Astrocyte (in vitro differentiated cells and primary cell): ENCODE data around the gene ZFP36L1. TPM values are rescaled to one million over a fixed set of nuclear protein-coding genes. Genes with fewer than 3 reads are reported as not detected.

ENCODE experiments used
- DNase-seq: peaks from one replicate; pipeline ENCODE4 v3.0.0-alpha.2; 2010; ENCODE audit warnings: low read depth
- FAIRE-seq: peaks from 2 replicates; lab custom pipeline; 2011; peaks lifted over from hg19 to GRCh38; lab: Jason Lieb, UNC
- H2AFZ ChIP-seq: 2 replicates; pipeline ENCODE4 v1.6.0; 2012; ENCODE audit warnings: low read depth, low read length, inconsistent platforms
- H3K27ac ChIP-seq: 2 replicates; pipeline ENCODE4 v1.5.1; 2011; ENCODE audit warnings: low read depth, low read length, inconsistent platforms
- H3K27me3 ChIP-seq: 2 replicates; pipeline ENCODE4 v1.6.0; 2011; ENCODE audit warnings: low read length, inconsistent platforms; ENCODE audit not compliant: insufficient read depth
- H3K36me3 ChIP-seq: 2 replicates; pipeline ENCODE4 v1.5.1; 2011; ENCODE audit warnings: low read length, inconsistent platforms; ENCODE audit not compliant: insufficient read depth
- H3K4me1 ChIP-seq: 2 replicates; pipeline ENCODE4 v1.5.1; 2011; ENCODE audit warnings: low read length, inconsistent platforms; ENCODE audit not compliant: insufficient read depth
- H3K4me2 ChIP-seq: 2 replicates; pipeline ENCODE4 v1.6.0; 2012; ENCODE audit warnings: low read length, inconsistent platforms
- H3K4me3 ChIP-seq: 2 replicates; pipeline ENCODE4 v1.5.1; 2011; ENCODE audit warnings: low read depth, mild to moderate bottlenecking, low read length, inconsistent platforms; ENCODE audit not compliant: insufficient read depth
- H3K79me2 ChIP-seq: 2 replicates; pipeline ENCODE4 v1.6.0; 2012; ENCODE audit warnings: mild to moderate bottlenecking, low read length, inconsistent platforms; ENCODE audit not compliant: insufficient read depth
- H3K9ac ChIP-seq: 2 replicates; pipeline ENCODE4 v1.6.0; 2012; ENCODE audit warnings: mild to moderate bottlenecking, low read length, inconsistent platforms
- H3K9me3 ChIP-seq: 2 replicates; pipeline ENCODE4 v1.5.1; 2012; ENCODE audit warnings: low read depth, mild to moderate bottlenecking, low read length, inconsistent platforms; ENCODE audit not compliant: insufficient read depth
- H4K20me1 ChIP-seq: 2 replicates; pipeline ENCODE4 v1.6.0; 2012; ENCODE audit warnings: low read length, inconsistent platforms; ENCODE audit not compliant: insufficient read depth
- H3K27ac Mint-ChIP-seq: one replicate; pipeline ENCODE4 v1.8.0; 2021; ENCODE audit warnings: mild to moderate bottlenecking, mixed read lengths; ENCODE audit not compliant: unreplicated experiment
- H3K27me3 Mint-ChIP-seq: one replicate; pipeline ENCODE4 v1.8.0; 2021; ENCODE audit warnings: low read depth, mixed read lengths; ENCODE audit not compliant: unreplicated experiment
- H3K36me3 Mint-ChIP-seq: one replicate; pipeline ENCODE4 v1.8.0; 2021; ENCODE audit warnings: low read depth, mixed read lengths; ENCODE audit not compliant: unreplicated experiment
- H3K4me1 Mint-ChIP-seq: one replicate; pipeline ENCODE4 v1.8.0; 2021; ENCODE audit warnings: low read depth, mixed read lengths; ENCODE audit not compliant: unreplicated experiment
- H3K4me3 Mint-ChIP-seq: one replicate; pipeline ENCODE4 v1.8.0; 2021; ENCODE audit warnings: mild to moderate bottlenecking, moderate library complexity, mixed read lengths; ENCODE audit not compliant: unreplicated experiment
- H3K9me3 Mint-ChIP-seq: one replicate; pipeline ENCODE4 v1.8.0; 2021; ENCODE audit warnings: mild to moderate bottlenecking, mixed read lengths; ENCODE audit not compliant: unreplicated experiment
- CTCF ChIP-seq: IDR thresholded peaks from 2 replicates; pipeline ENCODE4 v1.5.1; 2011; ENCODE audit warnings: low read depth, mild to moderate bottlenecking, inconsistent platforms, low read length, moderate library complexity; ENCODE audit not compliant: insufficient read depth
- EZH2 ChIP-seq: IDR thresholded peaks from 2 replicates; pipeline ENCODE4 v1.6.1; 2012; ENCODE audit warnings: mild to moderate bottlenecking, low read length, inconsistent platforms; ENCODE audit not compliant: insufficient read depth
- total RNA-seq: library from RNA; stranded (reverse); gene quantifications from 2 replicates; pipeline ENCODE4 v1.2.1, GENCODE V29; 2021

ZFP36L1 gene
- total RNA-seq, 1 donor from 2014 or later = 219 TPM

GRCh38 chr14:68809524-68809923 lies 16.7 kb upstream of the ZFP36L1 start:
- DNase-seq = no peak

GRCh38 chr14:68808696-68809480 lies 16.0 kb upstream of the ZFP36L1 start:
- Histone ChIP-seq H3K9me3 (no peaks in the 10 kb centered on the region), H3K27me3 (no peaks in the 10 kb centered on the region), H4K20me1 (no peaks in the 10 kb centered on the region), H3K27ac (no peak overlapping the region), H3K36me3 (no peaks in the 10 kb centered on the region), H3K4me3 (no peak overlapping the region), H3K4me2 (no peak overlapping the region), H2AFZ (no peak overlapping the region), H3K4me1 (peaks cover 18% of the 10 kb centered on the region), H3K9ac (no peak overlapping the region), H3K79me2 (peaks cover 3% of the 10 kb centered on the region)
- Mint-ChIP-seq H3K4me3 (no peak overlapping the region), H3K9me3 (peaks cover 5% of the 10 kb centered on the region), H3K36me3 (peaks cover 14% of the 10 kb centered on the region), H3K27me3 (no peaks in the 10 kb centered on the region), H3K4me1 (peaks cover 13% of the 10 kb centered on the region), H3K27ac (peak overlapping the region; percentile 5)
- FAIRE-seq (no peak), DNase-seq (no peak)
- TF ChIP-seq CTCF = no peak

More at GRCh38 chr14:68809524-68809923, 16.7 kb upstream of the ZFP36L1 start:
- H2AFZ ChIP-seq = no peak overlapping the region
- no peaks in the 10 kb centered on the region for H3K36me3 ChIP-seq
- H3K27ac Mint-ChIP-seq = peak overlapping the region; percentile 5
- H3K4me2 ChIP-seq = no peak overlapping the region
- no peaks in the 10 kb centered on the region for H3K9me3 ChIP-seq
- H3K36me3 Mint-ChIP-seq = peaks cover 13% of the 10 kb centered on the region
- H4K20me1 ChIP-seq = no peaks in the 10 kb centered on the region
- no peak for FAIRE-seq
- H3K4me1 ChIP-seq = peaks cover 24% of the 10 kb centered on the region
- no peak overlapping the region for H3K4me3 Mint-ChIP-seq
- H3K9ac ChIP-seq = no peak overlapping the region
- H3K27me3 Mint-ChIP-seq = no peaks in the 10 kb centered on the region
- H3K9me3 Mint-ChIP-seq = peaks cover 5% of the 10 kb centered on the region
- H3K27ac ChIP-seq = no peak overlapping the region
- H3K79me2 ChIP-seq = peaks cover 3% of the 10 kb centered on the region
- H3K4me3 ChIP-seq = no peak overlapping the region
- H3K4me1 Mint-ChIP-seq = peaks cover 19% of the 10 kb centered on the region
- no peak for TF ChIP-seq EZH2
- no peak for TF ChIP-seq CTCF
- H3K27me3 ChIP-seq = no peaks in the 10 kb centered on the region

GRCh38 chr14:68807987-68808386 lies 15.1 kb upstream of the ZFP36L1 start:
- Histone ChIP-seq H3K9ac (no peak overlapping the region), H3K9me3 (no peaks in the 10 kb centered on the region), H3K79me2 (no peaks in the 10 kb centered on the region), H2AFZ (no peak overlapping the region), H4K20me1 (no peaks in the 10 kb centered on the region), H3K27me3 (no peaks in the 10 kb centered on the region), H3K36me3 (no peaks in the 10 kb centered on the region), H3K27ac (no peak overlapping the region), H3K4me1 (peaks cover 17% of the 10 kb centered on the region), H3K4me3 (no peak overlapping the region), H3K4me2 (no peak overlapping the region)
- Mint-ChIP-seq H3K27ac (no peak overlapping the region), H3K27me3 (no peaks in the 10 kb centered on the region), H3K36me3 (peaks cover 14% of the 10 kb centered on the region), H3K4me1 (peaks cover 13% of the 10 kb centered on the region), H3K9me3 (peaks cover 5% of the 10 kb centered on the region), H3K4me3 (no peak overlapping the region)
- TF ChIP-seq CTCF (no peak), EZH2 (no peak)
- DNase-seq = no peak
- FAIRE-seq = no peak
